NT2/D1 (cell line): ENCODE results near the gene ARHGEF11.

Source experiments
- DNase-seq: peaks from one replicate; pipeline ENCODE4 v3.0.0-alpha.2; 2011; ENCODE audit warnings: low read depth, low spot score
- H3K27me3 ChIP-seq: 2 replicates; pipeline ENCODE4 v1.6.0; 2011; ENCODE audit warnings: mild to moderate bottlenecking; ENCODE audit not compliant: insufficient read length, insufficient read depth
- H3K36me3 ChIP-seq: 2 replicates; pipeline ENCODE4 v1.6.1; 2011; ENCODE audit warnings: mild to moderate bottlenecking, low read length, mixed read lengths; ENCODE audit not compliant: insufficient read depth, insufficient read length
- H3K4me1 ChIP-seq: 2 replicates; pipeline ENCODE4 v1.5.1; 2011; ENCODE audit not compliant: insufficient read depth, insufficient read length
- H3K4me3 ChIP-seq: 2 replicates; pipeline ENCODE4 v1.5.1; 2011; ENCODE audit warnings: low read depth; ENCODE audit not compliant: insufficient read length
- H3K9ac ChIP-seq: 2 replicates; pipeline ENCODE4 v1.6.0; 2011; ENCODE audit warnings: low read depth; ENCODE audit not compliant: insufficient read length
- H3K9me3 ChIP-seq: 2 replicates; pipeline ENCODE4 v1.5.1; 2011; ENCODE audit warnings: mild to moderate bottlenecking, low read length; ENCODE audit not compliant: insufficient read depth
- SUZ12 ChIP-seq: IDR thresholded peaks from 2 replicates; pipeline ENCODE4 v1.6.1; 2011; ENCODE audit not compliant: insufficient read length, insufficient read depth; ENCODE audit errors: extremely low read depth
- YY1 ChIP-seq: IDR thresholded peaks from 2 replicates; pipeline ENCODE4 v1.6.1; 2011; ENCODE audit not compliant: insufficient read length, insufficient read depth
- ZNF274 ChIP-seq: IDR thresholded peaks from 2 replicates; pipeline ENCODE4 v1.6.1; 2011; ENCODE audit warnings: mild to moderate bottlenecking, low read depth, low read length

Gene ARHGEF11

GRCh38 chr1:157008502-157008901, 37.0 kb downstream of the ARHGEF11 start:
- no peaks in the 10 kb centered on the region for H3K36me3 ChIP-seq
- no peak for DNase-seq
- H3K27me3 ChIP-seq = no peaks in the 10 kb centered on the region
- no peak for TF ChIP-seq ZNF274
- no peak for TF ChIP-seq SUZ12
- TF ChIP-seq YY1 = no peak
- no peak overlapping the region for H3K9ac ChIP-seq
- no peak overlapping the region for H3K4me3 ChIP-seq
- H3K4me1 ChIP-seq = peaks cover under 1% of the 10 kb centered on the region
- peaks cover 7% of the 10 kb centered on the region; the same call in 1 of the 2 replicates for H3K9me3 ChIP-seq

GRCh38 chr1:157007306-157007705, 38.2 kb downstream of the ARHGEF11 start:
- Histone ChIP-seq H3K9me3 (peaks cover 7% of the 10 kb centered on the region; the same call in 1 of the 2 replicates), H3K36me3 (no peaks in the 10 kb centered on the region), H3K4me3 (no peak overlapping the region), H3K4me1 (peaks cover 2% of the 10 kb centered on the region), H3K9ac (no peak overlapping the region), H3K27me3 (no peaks in the 10 kb centered on the region)
- no peak for DNase-seq
- TF ChIP-seq SUZ12 (no peak), ZNF274 (no peak), YY1 (no peak)

- Histone ChIP-seq H3K27me3 (no peaks in the 10 kb centered on the region), H3K9me3 (peaks cover 2% of the 10 kb centered on the region; the same call in 1 of the 2 replicates), H3K36me3 (no peaks in the 10 kb centered on the region), H3K4me3 (no peak overlapping the region), H3K9ac (no peak overlapping the region), H3K4me1 (peaks cover 2% of the 10 kb centered on the region)
- no peak for DNase-seq
- TF ChIP-seq ZNF274 (no peak), YY1 (no peak), SUZ12 (no peak)
These were observed 38.9 kb downstream of the ARHGEF11 start for GRCh38 chr1:157006676-157007075.

GRCh38 chr1:157005965-157006364, 39.6 kb downstream of the ARHGEF11 start:
- Histone ChIP-seq H3K9ac (no peak overlapping the region), H3K9me3 (no peaks in the 10 kb centered on the region), H3K36me3 (no peaks in the 10 kb centered on the region), H3K4me1 (peaks cover 2% of the 10 kb centered on the region), H3K27me3 (no peaks in the 10 kb centered on the region), H3K4me3 (no peak overlapping the region)
- no peak for DNase-seq
- TF ChIP-seq SUZ12 (no peak), ZNF274 (no peak), YY1 (no peak)

DNA sequence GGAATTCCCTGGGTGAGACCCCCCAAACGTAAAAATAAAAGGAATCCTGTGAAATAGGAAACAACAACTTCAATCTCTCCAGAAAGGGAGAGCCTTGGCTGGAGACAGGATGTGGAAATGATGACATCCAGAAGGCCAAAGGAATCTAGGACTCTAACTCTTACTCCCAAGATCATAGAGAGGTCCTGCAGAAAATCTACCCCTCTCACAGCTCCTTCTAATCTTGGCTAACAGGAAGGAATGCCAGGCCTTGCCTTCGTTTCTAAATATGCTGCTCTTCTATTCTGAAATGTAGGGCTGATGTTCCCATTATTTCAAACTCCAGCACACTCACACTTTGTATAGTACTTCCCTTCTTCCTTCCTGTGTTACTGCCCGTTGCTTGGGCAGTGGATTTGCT, 40.7 kb downstream of the ARHGEF11 start:
- Histone ChIP-seq H3K9ac (no peak overlapping the region), H3K36me3 (no peaks in the 10 kb centered on the region), H3K4me3 (no peak overlapping the region), H3K27me3 (no peaks in the 10 kb centered on the region), H3K4me1 (peaks cover 2% of the 10 kb centered on the region), H3K9me3 (no peaks in the 10 kb centered on the region)
- DNase-seq = no peak
- TF ChIP-seq SUZ12 (no peak), YY1 (no peak), ZNF274 (no peak)

- Histone ChIP-seq H3K4me1 (peaks cover 2% of the 10 kb centered on the region), H3K27me3 (no peaks in the 10 kb centered on the region), H3K36me3 (peaks cover 5% of the 10 kb centered on the region), H3K9ac (no peak overlapping the region), H3K9me3 (no peaks in the 10 kb centered on the region), H3K4me3 (no peak overlapping the region)
- TF ChIP-seq SUZ12 = no peak
- no peak for TF ChIP-seq ZNF274
- TF ChIP-seq YY1 = no peak
- no peak for DNase-seq
These were observed 41.2 kb downstream of the ARHGEF11 start for GRCh38 chr1:157004327-157004726.

DNA sequence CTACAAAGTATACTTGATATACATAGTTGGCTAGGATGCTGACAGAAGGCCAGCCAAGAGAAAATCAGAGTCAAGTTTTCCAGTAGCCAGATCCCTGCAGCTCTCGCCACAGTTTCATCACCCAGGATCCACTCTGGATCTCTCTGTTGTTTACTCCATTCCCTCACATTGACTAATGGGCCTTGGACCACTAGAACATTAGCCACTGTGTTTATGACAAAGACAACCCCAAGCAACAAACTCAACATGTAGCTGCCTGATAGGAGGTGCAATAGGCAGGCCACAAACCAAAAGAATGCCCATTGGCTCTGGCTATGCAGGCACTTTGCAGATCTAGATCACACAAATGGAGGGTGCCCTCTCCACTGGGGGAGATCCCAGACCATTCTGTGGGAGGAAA, 44.2 kb downstream of the ARHGEF11 start:
- no peak for TF ChIP-seq SUZ12
- TF ChIP-seq YY1 = no peak
- no peak for TF ChIP-seq ZNF274
- H3K9me3 ChIP-seq = no peaks in the 10 kb centered on the region
- H3K4me3 ChIP-seq = no peak overlapping the region
- DNase-seq = no peak
- peaks cover 5% of the 10 kb centered on the region for H3K36me3 ChIP-seq
- H3K9ac ChIP-seq = no peak overlapping the region
- H3K27me3 ChIP-seq = no peaks in the 10 kb centered on the region
- H3K4me1 ChIP-seq = peaks cover 5% of the 10 kb centered on the region

DNA sequence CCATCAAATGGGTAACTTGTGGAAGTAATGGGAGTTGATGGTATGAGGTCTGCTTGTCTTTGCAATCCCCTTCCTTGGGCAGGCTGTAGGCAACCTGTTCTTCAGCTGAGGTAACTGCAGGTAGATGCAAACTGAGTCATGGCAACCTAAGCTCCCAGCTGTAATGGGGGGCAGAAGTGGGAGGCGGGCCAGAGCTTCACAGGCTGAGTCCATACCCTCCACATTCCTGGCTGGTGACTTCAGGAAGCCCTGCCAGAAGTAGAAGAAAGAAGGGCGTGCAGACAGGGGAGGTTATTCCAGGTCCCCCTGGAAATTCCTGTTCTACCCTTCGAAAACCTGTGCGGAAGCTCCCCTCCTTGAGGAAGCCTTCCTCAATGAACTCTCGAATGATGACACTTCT, 44.9 kb downstream of the ARHGEF11 start:
- Histone ChIP-seq H3K4me1 (peaks cover 5% of the 10 kb centered on the region), H3K9ac (no peak overlapping the region), H3K36me3 (peaks cover 5% of the 10 kb centered on the region), H3K4me3 (no peak overlapping the region), H3K27me3 (no peaks in the 10 kb centered on the region), H3K9me3 (no peaks in the 10 kb centered on the region)
- TF ChIP-seq YY1 = no peak
- TF ChIP-seq ZNF274 = no peak
- no peak for TF ChIP-seq SUZ12
- no peak for DNase-seq
